NT2/D1 (cell line): Measurements from ENCODE around the gene PLEKHH2.

Source experiments
- YY1 ChIP-seq: IDR thresholded peaks from 2 replicates; pipeline ENCODE4 v1.6.1; 2011; ENCODE audit not compliant: insufficient read length, insufficient read depth
- ZNF274 ChIP-seq: IDR thresholded peaks from 2 replicates; pipeline ENCODE4 v1.6.1; 2011; ENCODE audit warnings: mild to moderate bottlenecking, low read depth, low read length

GRCh38 chr2:43631618-43632317 is 5.3 kb upstream of the PLEKHH2 start:
- no peak for TF ChIP-seq ZNF274
- no peak for TF ChIP-seq YY1
